Measurements from ENCODE around the gene ARL16.
A peak's percentile ranks its signal among the peaks of the same experiment; 100 is the strongest.

ARL16 gene

GRCh38 chr17:81683584-81684441 lies at the start of gene ARL16, which contains the start of gene HGS:
ARL16 (minus strand) TSS chr17:81683797; CDS start chr17:81683753, 44 bp downstream.
HGS (plus strand) TSS chr17:81684011; CDS start chr17:81684067, 56 bp downstream.
- DNase-seq, result peak; percentile 96

- DNase-seq, result no peak
These were observed 43.9 kb upstream of the ARL16 start for GRCh38 chr17:81727324-81728031.

GRCh38 chr17:81726004-81726403 lies 42.4 kb upstream of the ARL16 start:
- no peak for DNase-seq

- no peak for DNase-seq
These were observed 41.8 kb upstream of the ARL16 start for GRCh38 chr17:81725439-81725838.

- no peak for DNase-seq
These were observed 40.1 kb upstream of the ARL16 start for GRCh38 chr17:81723651-81724209.

- DNase-seq, result no peak
These were observed 38.9 kb upstream of the ARL16 start for GRCh38 chr17:81722184-81723120.

GRCh38 chr17:81720267-81721071 lies 36.9 kb upstream of the ARL16 start:
- no peak for DNase-seq

- no peak for DNase-seq
These were observed 36.0 kb upstream of the ARL16 start for GRCh38 chr17:81719410-81720266.

GRCh38 chr17:81717766-81718089 lies 34.1 kb upstream of the ARL16 start:
- no peak for DNase-seq

- no peak for DNase-seq
These were observed 33.6 kb upstream of the ARL16 start for GRCh38 chr17:81717049-81717765.

GRCh38 chr17:81716674-81716996 lies 33.0 kb upstream of the ARL16 start:
- no peak for DNase-seq

- no peak for DNase-seq
These were observed 32.5 kb upstream of the ARL16 start for GRCh38 chr17:81715872-81716673.

- DNase-seq, result no peak
These were observed 31.7 kb upstream of the ARL16 start for GRCh38 chr17:81715107-81715871.

- no peak for DNase-seq
These were observed 31.0 kb upstream of the ARL16 start for GRCh38 chr17:81714412-81715106.

GRCh38 chr17:81713556-81714411 lies 30.2 kb upstream of the ARL16 start:
- DNase-seq, result no peak

GRCh38 chr17:81713004-81713555 lies 29.5 kb upstream of the ARL16 start:
- no peak for DNase-seq
